Astrocyte (in vitro differentiated cells and primary cell): ENCODE measurements around the gene SCGB3A1. TPM values are rescaled to one million over a fixed set of nuclear protein-coding genes. Genes with fewer than 3 reads are reported as not detected.

Experiments
- DNase-seq: peaks from one replicate; pipeline ENCODE4 v3.0.0-alpha.2; 2010; ENCODE audit warnings: low read depth
- FAIRE-seq: peaks from 2 replicates; lab custom pipeline; 2011; peaks lifted over from hg19 to GRCh38; lab: Jason Lieb, UNC
- H2AFZ ChIP-seq: 2 replicates; pipeline ENCODE4 v1.6.0; 2012; ENCODE audit warnings: low read depth, low read length, inconsistent platforms
- H3K27ac ChIP-seq: 2 replicates; pipeline ENCODE4 v1.5.1; 2011; ENCODE audit warnings: low read depth, low read length, inconsistent platforms
- H3K27me3 ChIP-seq: 2 replicates; pipeline ENCODE4 v1.6.0; 2011; ENCODE audit warnings: low read length, inconsistent platforms; ENCODE audit not compliant: insufficient read depth
- H3K36me3 ChIP-seq: 2 replicates; pipeline ENCODE4 v1.5.1; 2011; ENCODE audit warnings: low read length, inconsistent platforms; ENCODE audit not compliant: insufficient read depth
- H3K4me1 ChIP-seq: 2 replicates; pipeline ENCODE4 v1.5.1; 2011; ENCODE audit warnings: low read length, inconsistent platforms; ENCODE audit not compliant: insufficient read depth
- H3K4me2 ChIP-seq: 2 replicates; pipeline ENCODE4 v1.6.0; 2012; ENCODE audit warnings: low read length, inconsistent platforms
- H3K4me3 ChIP-seq: 2 replicates; pipeline ENCODE4 v1.5.1; 2011; ENCODE audit warnings: low read depth, mild to moderate bottlenecking, low read length, inconsistent platforms; ENCODE audit not compliant: insufficient read depth
- H3K79me2 ChIP-seq: 2 replicates; pipeline ENCODE4 v1.6.0; 2012; ENCODE audit warnings: mild to moderate bottlenecking, low read length, inconsistent platforms; ENCODE audit not compliant: insufficient read depth
- H3K9ac ChIP-seq: 2 replicates; pipeline ENCODE4 v1.6.0; 2012; ENCODE audit warnings: mild to moderate bottlenecking, low read length, inconsistent platforms
- H3K9me3 ChIP-seq: 2 replicates; pipeline ENCODE4 v1.5.1; 2012; ENCODE audit warnings: low read depth, mild to moderate bottlenecking, low read length, inconsistent platforms; ENCODE audit not compliant: insufficient read depth
- H4K20me1 ChIP-seq: 2 replicates; pipeline ENCODE4 v1.6.0; 2012; ENCODE audit warnings: low read length, inconsistent platforms; ENCODE audit not compliant: insufficient read depth
- H3K27ac Mint-ChIP-seq: one replicate; pipeline ENCODE4 v1.8.0; 2021; ENCODE audit warnings: mild to moderate bottlenecking, mixed read lengths; ENCODE audit not compliant: unreplicated experiment
- H3K27me3 Mint-ChIP-seq: one replicate; pipeline ENCODE4 v1.8.0; 2021; ENCODE audit warnings: low read depth, mixed read lengths; ENCODE audit not compliant: unreplicated experiment
- H3K36me3 Mint-ChIP-seq: one replicate; pipeline ENCODE4 v1.8.0; 2021; ENCODE audit warnings: low read depth, mixed read lengths; ENCODE audit not compliant: unreplicated experiment
- H3K4me1 Mint-ChIP-seq: one replicate; pipeline ENCODE4 v1.8.0; 2021; ENCODE audit warnings: low read depth, mixed read lengths; ENCODE audit not compliant: unreplicated experiment
- H3K4me3 Mint-ChIP-seq: one replicate; pipeline ENCODE4 v1.8.0; 2021; ENCODE audit warnings: mild to moderate bottlenecking, moderate library complexity, mixed read lengths; ENCODE audit not compliant: unreplicated experiment
- H3K9me3 Mint-ChIP-seq: one replicate; pipeline ENCODE4 v1.8.0; 2021; ENCODE audit warnings: mild to moderate bottlenecking, mixed read lengths; ENCODE audit not compliant: unreplicated experiment
- EZH2 ChIP-seq: IDR thresholded peaks from 2 replicates; pipeline ENCODE4 v1.6.1; 2012; ENCODE audit warnings: mild to moderate bottlenecking, low read length, inconsistent platforms; ENCODE audit not compliant: insufficient read depth
- total RNA-seq: library from RNA; stranded (reverse); gene quantifications from 2 replicates; pipeline ENCODE4 v1.2.1, GENCODE V29; 2021
- TF ChIP-seq, protein P1 (sequence below): IDR thresholded peaks from 2 replicates; pipeline ENCODE4 v1.5.1; 2011; ENCODE audit warnings: low read depth, mild to moderate bottlenecking, inconsistent platforms, low read length, moderate library complexity; ENCODE audit not compliant: insufficient read depth

Gene SCGB3A1
- total RNA-seq, 1 donor from 2014 or later: not detected

DNA sequence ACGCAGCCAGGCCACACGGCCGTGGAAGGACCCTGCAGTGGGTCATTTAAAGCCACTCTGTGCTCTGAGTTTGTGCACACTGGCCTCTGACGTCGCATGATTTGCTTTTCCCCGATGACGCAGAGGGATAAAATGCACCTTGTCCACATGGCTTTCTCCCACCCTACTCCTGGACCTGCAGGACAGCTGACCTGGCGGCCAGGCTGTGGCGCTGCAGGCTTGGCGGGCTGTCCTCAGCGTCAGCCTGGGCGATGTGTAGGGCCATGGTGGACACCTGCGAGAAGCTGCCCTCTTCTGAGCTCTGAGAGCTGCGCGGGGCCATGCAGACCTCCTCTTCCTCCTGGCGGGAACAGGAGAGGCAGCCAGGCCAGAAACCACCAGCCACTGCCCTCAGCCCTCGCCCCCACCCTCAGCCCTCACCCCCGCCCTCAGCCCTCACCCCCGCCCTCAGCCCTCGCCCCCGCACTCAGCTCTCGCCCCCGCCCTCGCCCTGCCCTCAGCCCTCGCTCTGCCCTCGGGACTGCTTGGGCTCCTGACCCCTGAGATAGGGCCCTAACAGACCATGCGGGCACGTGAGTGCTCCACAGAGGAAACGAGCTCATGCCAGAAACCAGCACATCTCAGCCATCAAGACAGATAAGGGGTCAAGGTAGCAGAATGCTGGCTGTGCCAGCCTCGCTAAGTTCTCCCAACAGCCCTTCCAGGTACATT lies 20.0 kb upstream of the SCGB3A1 start:
- Histone ChIP-seq H3K4me1 (no peaks in the 10 kb centered on the region), H2AFZ (no peak overlapping the region), H3K9ac (no peak overlapping the region), H3K27ac (no peak overlapping the region), H3K79me2 (no peaks in the 10 kb centered on the region), H3K4me3 (no peak overlapping the region), H3K27me3 (no peaks in the 10 kb centered on the region), H3K4me2 (no peak overlapping the region), H4K20me1 (no peaks in the 10 kb centered on the region), H3K36me3 (no peaks in the 10 kb centered on the region), H3K9me3 (no peaks in the 10 kb centered on the region)
- no peak overlapping the region for H3K4me3 Mint-ChIP-seq
- H3K27ac Mint-ChIP-seq: no peak overlapping the region
- H3K36me3 Mint-ChIP-seq: peaks cover 3% of the 10 kb centered on the region
- no peaks in the 10 kb centered on the region for H3K9me3 Mint-ChIP-seq
- H3K4me1 Mint-ChIP-seq: peaks cover 5% of the 10 kb centered on the region
- no peak for DNase-seq
- TF ChIP-seq, protein P1, sequence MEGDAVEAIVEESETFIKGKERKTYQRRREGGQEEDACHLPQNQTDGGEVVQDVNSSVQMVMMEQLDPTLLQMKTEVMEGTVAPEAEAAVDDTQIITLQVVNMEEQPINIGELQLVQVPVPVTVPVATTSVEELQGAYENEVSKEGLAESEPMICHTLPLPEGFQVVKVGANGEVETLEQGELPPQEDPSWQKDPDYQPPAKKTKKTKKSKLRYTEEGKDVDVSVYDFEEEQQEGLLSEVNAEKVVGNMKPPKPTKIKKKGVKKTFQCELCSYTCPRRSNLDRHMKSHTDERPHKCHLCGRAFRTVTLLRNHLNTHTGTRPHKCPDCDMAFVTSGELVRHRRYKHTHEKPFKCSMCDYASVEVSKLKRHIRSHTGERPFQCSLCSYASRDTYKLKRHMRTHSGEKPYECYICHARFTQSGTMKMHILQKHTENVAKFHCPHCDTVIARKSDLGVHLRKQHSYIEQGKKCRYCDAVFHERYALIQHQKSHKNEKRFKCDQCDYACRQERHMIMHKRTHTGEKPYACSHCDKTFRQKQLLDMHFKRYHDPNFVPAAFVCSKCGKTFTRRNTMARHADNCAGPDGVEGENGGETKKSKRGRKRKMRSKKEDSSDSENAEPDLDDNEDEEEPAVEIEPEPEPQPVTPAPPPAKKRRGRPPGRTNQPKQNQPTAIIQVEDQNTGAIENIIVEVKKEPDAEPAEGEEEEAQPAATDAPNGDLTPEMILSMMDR: no peak
- H3K27me3 Mint-ChIP-seq: peaks cover 21% of the 10 kb centered on the region
- FAIRE-seq: no peak

DNA sequence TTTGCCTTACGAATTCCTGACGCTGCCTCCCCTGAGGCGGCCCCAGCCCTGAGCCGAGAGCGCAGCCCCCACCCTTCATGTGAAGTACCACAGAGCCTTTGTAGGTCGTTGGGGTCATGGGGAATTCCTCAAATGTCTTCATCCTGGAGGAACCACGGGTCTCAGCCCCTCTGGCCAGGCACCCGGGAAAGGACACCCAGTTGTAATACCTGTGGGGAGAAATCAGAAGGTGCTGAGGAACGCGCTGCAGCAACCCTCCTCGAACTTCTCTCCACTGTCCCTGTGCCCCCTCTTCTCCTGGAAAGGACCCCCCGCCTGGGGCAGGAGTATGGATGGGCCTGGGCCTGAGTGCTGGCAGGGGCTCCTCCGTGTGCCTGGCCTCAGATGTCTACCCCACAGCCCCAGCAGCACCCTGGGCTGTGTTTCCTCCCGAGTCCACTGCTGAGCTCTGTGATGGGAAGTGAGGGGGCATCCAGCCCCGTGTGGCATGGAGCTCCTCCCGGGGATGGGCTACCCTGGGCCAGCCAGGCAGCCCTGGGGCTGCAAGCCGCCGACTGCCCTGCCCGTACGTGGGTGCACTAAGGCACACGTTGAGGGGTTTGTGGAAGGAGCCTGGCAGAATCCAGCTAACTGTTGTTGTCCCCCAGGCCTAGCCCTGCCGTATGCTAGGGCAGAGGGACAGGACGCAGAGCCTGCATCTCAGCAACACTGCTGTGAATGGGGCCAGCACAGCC lies 18.7 kb upstream of the SCGB3A1 start:
- no peaks in the 10 kb centered on the region for H3K9me3 Mint-ChIP-seq

More for the DNA sequence above, 18.7 kb upstream of the SCGB3A1 start:
- Histone ChIP-seq H3K4me1 (no peaks in the 10 kb centered on the region), H3K9me3 (no peaks in the 10 kb centered on the region), H3K9ac (no peak overlapping the region), H3K79me2 (no peaks in the 10 kb centered on the region), H3K4me2 (no peak overlapping the region), H3K27me3 (no peaks in the 10 kb centered on the region), H3K36me3 (no peaks in the 10 kb centered on the region), H2AFZ (no peak overlapping the region), H3K4me3 (no peak overlapping the region), H4K20me1 (no peaks in the 10 kb centered on the region), H3K27ac (no peak overlapping the region)
- DNase-seq (no peak), FAIRE-seq (no peak)
- peaks cover 1% of the 10 kb centered on the region for H3K36me3 Mint-ChIP-seq
- H3K4me1 Mint-ChIP-seq: peaks cover 5% of the 10 kb centered on the region
- no peak overlapping the region for H3K27ac Mint-ChIP-seq
- peaks cover 25% of the 10 kb centered on the region for H3K27me3 Mint-ChIP-seq
- TF ChIP-seq EZH2: no peak
- TF ChIP-seq, protein P1: no peak
- no peak overlapping the region for H3K4me3 Mint-ChIP-seq
